ENCODE measurements around the gene KCNK15. TPM values are rescaled to one million over a fixed set of nuclear protein-coding genes. Genes with fewer than 3 reads are reported as not detected.

Gene KCNK15
- total RNA-seq, 1 experiment from 2014 or later: 0.33 TPM

DNA sequence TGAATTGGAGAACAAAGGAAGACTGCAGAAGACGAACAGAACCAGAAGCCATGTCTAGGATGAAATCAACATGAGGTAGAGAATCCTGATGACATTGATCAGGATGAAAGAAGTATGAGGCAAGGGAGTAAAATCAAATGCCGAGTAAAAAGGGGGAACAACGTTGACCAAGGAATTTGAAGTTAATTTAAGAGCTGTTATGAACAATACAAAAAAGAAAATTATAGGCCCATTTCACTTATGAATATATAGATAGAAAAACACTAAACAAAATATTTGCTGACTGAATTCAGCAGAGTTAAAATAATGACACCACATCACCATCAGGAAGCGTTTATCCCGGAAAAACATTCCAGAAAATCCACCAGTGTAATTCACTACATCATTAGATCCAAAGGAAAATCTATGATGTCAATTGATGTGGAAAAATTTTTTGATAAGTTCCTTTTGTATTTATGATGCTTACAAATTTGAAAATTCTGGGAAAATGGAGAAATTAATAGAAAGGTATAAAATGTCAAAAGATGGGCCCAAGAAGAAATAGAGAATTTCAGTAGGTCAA lies 38.6 kb upstream of the KCNK15 start:
- no peak overlapping the region for H3T11ph ChIP-seq (ENCODE audit: low read length)
- no peak overlapping the region for H2BK15ac ChIP-seq (ENCODE audit: low read depth, low read length)
- Mint-ChIP-seq H3K4me3 (no peak overlapping the region), H3K27me3 (ENCODE audit: low read depth) (no peaks in the 10 kb centered on the region; the same call in 1 of the 2 replicates), H3K4me1 (peaks cover 0 to 13% of the 10 kb centered on the region in 2 experiments; a peak in 3 of 4 replicates), H3K9me3 (no peaks in the 10 kb centered on the region), H3K27ac (no peak overlapping the region), H3K36me3 (ENCODE audit: insufficient read depth in 1 of 3, low read depth in 3 of 3) (no peaks in the 10 kb centered on the region; a peak in 1 of 7 replicates)
- H3K23ac ChIP-seq (ENCODE audit: insufficient read length, low read depth, low read length): no peak overlapping the region
- H3K56ac ChIP-seq (ENCODE audit: insufficient read length, low read depth, low read length): no peak overlapping the region
- H3K9me3 ChIP-seq (ENCODE audit: control insufficient read depth, low read depth, low read length): no peaks in the 10 kb centered on the region
- H3K18ac ChIP-seq (ENCODE audit: insufficient read length, low read depth, low read length): no peak overlapping the region
- no peaks in the 10 kb centered on the region for H3K79me1 ChIP-seq (ENCODE audit: insufficient read depth, low read depth, low read length, poor library complexity, severe bottlenecking)
- no peak overlapping the region for H2BK120ac ChIP-seq (ENCODE audit: low read depth, low read length, poor library complexity, severe bottlenecking)
- no peak overlapping the region for H4K5ac ChIP-seq (ENCODE audit: insufficient read length, low read depth, low read length)
- DNase-seq: no peak
- no peak overlapping the region for H2AK5ac ChIP-seq (ENCODE audit: insufficient read length, low read length)
- no peaks in the 10 kb centered on the region for H3K23me2 ChIP-seq (ENCODE audit: insufficient read length, low read depth, low read length, poor library complexity, severe bottlenecking)
- no peak for TF ChIP-seq CTCF (conservative IDR thresholded peaks at IDR 0.05)
- no peaks in the 10 kb centered on the region for H3K27me3 ChIP-seq (ENCODE audit: insufficient read depth, low read length)
- H2BK12ac ChIP-seq (ENCODE audit: insufficient read length, low read depth, low read length): no peak overlapping the region
- no peak overlapping the region for H4K8ac ChIP-seq (replicated peaks; ENCODE audit: insufficient read length, low read depth, low read length)
- H2BK20ac ChIP-seq (ENCODE audit: low read depth, low read length, poor library complexity, severe bottlenecking): no peak overlapping the region
- H3K4ac ChIP-seq (ENCODE audit: low read depth, low read length): no peak overlapping the region
- no peaks in the 10 kb centered on the region for H3K4me1 ChIP-seq (ENCODE audit: insufficient read depth, low read length)
- no peaks in the 10 kb centered on the region for H4K20me1 ChIP-seq (ENCODE audit: control insufficient read depth, insufficient read depth, insufficient read length)
- WGBS (ENCODE audit: extremely low coverage, insufficient read length, low lambda C conversion rate): no CpG with 5 or more reads among the region's 5 CpGs
- H4K91ac ChIP-seq (ENCODE audit: insufficient read length, low read depth, low read length): no peak overlapping the region
- no peak overlapping the region for H2BK5ac ChIP-seq (ENCODE audit: insufficient read length, low read length)
- no peak overlapping the region for H3K4me2 ChIP-seq (ENCODE audit: insufficient read depth, insufficient read length, low read length)
- no peak overlapping the region for H3K14ac ChIP-seq (ENCODE audit: insufficient read depth, low read length)
- H2AFZ ChIP-seq (ENCODE audit: low read length): no peak overlapping the region
- H3K27ac ChIP-seq (ENCODE audit: insufficient read length, low read depth, low read length): no peak overlapping the region
- H3K79me2 ChIP-seq (ENCODE audit: insufficient read depth, low read length): no peaks in the 10 kb centered on the region
- no peak overlapping the region for H3K9ac ChIP-seq (ENCODE audit: extremely low read depth, insufficient read length, low read length)
